DMS153 (cell line): ENCODE results near the gene RPS6KC1.

Experiments used
- DNase-seq: peaks from one replicate; lab custom pipeline; 2025; lab: John Stamatoyannopoulos, UW

RPS6KC1 gene

DNA sequence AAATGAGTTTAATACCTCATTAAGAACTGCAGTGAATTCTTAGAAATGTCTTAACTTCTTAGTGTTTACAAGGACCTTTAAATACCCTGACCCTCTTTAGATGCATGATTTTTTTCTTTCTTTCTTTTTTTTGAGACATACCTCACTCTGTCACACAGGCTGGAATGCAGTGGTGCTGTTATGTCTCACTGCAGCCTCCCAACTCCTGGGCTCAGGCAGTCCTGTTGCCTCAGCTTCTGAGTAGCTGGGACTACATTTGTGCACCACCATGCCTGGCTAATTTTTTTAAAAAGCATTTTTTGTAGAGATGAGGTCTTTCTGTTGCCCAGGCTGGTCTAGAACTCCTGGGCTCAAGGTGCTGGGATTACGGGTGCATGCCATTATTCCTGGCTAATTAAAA lies 191.8 kb downstream of the RPS6KC1 start:
- no peak for DNase-seq

DNA sequence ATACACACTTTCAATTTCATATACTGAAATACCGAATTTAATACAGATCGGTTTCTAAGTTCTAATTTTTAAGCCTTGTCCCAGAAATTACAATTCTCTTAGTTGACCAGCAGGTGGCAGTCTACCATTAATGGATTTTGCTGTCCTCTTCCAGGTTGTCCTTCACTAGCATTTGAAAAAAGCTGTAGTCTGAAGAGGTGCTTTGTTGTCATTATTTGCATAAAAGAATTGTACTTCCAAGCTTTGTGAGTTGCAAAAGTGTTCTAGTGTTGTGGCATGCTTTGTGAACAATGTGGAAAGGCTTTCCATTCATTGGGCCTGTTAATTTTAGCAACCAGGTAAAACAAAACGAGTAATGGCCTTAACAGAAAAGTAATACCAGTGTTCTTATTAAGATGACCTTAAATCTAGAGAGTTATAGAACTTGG lies 193.6 kb downstream of the RPS6KC1 start:
- peak; percentile 74 for DNase-seq

DNA sequence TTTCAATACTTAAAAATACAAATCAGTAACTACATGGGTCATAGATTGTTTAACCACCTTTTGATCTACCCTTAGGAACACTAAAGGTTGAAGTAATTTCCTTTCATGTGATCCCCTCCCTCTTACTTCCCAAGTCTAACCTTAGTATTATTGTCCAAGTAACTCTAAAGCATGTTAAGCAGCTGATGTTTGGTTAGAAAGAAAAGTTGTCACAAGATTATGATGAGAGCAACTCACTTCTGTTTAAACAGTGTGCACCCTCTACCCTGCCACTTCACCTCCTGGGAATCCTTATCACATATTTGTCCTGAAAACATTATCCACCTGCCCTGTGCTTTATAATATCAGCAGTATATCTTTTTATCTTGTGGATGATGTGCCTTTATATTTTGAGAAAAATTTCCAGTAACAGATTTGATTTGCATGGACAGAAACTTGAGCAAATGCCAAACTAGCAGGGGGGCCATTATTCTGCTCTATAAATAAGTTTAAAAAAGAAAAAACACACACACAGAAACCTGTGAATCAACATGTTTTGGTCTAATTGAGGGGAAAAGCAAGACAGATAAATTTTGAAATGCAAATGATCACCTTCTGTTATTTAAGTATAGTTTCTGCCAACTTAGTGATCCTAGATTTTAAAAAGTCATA lies 194.3 kb downstream of the RPS6KC1 start:
- DNase-seq: no peak

DNA sequence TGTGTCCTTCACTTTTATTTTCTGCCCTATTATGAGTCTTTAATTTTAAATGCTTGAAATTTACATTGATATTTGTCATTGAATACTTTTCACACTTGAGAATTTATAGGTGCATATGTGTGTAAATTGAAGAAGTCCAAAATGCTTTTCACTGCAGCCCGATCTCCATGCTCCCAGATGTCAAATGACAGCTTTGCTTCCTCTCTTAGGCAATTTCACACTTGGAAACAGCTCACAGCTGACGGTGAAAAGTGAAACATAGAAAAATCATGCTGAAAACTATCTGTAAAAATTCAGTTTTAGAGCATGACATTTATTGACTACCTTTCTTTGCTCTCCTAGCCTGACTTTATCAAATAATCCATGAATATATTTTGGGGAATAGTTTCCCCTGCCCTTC lies 196.0 kb downstream of the RPS6KC1 start:
- DNase-seq: no peak

DNA sequence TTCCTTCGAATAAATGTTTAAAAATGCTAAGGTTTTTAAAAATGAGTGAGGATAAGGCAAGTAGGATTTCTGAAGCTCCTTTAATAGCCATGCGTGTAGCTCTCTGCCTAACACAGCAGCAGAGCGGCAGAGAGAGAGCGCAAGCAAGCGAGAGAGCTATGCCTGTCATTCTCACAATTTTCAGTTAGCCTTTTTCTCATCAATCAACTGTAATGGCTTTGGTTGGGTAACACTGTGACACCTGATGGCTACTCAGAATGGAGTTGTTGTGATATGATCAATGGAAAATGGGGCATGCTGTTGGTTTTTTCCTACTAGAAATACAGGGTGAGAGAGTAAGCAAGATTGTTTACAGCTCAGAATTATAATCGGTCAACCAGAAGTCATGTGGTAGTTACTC lies 198.4 kb downstream of the RPS6KC1 start:
- no peak for DNase-seq

DNA sequence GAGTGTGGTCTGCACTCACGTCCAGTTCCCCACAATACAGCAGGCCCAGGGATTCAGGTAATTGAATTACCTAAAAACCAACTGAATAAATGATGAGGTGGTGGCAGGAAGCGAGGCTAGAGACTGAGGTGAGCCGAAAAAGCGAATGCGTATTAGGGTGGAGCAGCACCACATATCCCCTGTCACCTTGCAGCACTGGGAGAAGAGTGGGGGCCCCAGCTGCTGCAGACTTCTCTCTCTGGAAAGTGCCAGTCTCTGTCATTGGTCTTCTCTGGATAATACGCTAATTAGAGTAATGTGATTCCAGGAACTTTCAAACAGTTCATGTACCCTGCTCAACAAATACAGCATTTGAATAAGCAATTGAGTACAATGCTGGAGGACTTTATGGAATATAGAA lies 199.0 kb downstream of the RPS6KC1 start:
- DNase-seq: no peak

DNA sequence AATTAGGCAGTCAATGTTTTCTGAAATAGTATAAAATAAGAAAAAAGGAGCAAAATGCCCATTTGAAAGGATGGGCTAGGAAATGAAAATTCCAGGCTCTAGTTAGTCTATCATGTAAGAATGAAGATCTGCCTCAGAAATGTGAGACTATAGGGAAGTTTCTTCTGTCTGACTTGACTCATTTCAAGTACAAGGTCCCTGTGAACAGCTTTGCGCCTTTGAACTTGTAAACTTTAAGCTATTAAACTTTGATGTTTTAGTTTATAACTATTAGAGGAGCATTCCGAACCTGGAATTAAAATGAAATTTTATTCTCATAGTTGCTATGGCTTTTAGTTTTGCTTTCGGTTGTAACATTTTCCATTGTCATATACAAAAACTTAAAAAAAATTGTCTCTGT lies 199.4 kb downstream of the RPS6KC1 start:
- no peak for DNase-seq

DNA sequence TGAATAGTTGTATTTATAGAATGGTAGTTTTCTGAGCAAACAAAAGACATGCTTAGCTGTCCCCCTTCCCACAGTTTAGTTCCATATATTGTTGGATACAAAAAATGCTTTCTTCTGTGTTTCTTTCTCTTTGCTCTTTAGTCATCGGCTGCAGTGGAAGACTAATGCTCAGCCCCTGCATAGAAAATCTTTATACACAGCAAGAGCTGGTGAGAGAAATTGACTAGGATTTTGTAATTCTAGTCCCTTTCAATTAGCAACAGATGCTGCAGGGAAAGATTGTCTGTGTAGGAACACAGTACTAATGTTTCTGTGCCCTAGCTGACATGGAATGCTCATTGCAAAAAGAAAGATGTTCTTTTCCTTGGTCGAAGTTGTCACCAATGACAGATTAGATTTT lies 200.9 kb downstream of the RPS6KC1 start:
- no peak for DNase-seq

DNA sequence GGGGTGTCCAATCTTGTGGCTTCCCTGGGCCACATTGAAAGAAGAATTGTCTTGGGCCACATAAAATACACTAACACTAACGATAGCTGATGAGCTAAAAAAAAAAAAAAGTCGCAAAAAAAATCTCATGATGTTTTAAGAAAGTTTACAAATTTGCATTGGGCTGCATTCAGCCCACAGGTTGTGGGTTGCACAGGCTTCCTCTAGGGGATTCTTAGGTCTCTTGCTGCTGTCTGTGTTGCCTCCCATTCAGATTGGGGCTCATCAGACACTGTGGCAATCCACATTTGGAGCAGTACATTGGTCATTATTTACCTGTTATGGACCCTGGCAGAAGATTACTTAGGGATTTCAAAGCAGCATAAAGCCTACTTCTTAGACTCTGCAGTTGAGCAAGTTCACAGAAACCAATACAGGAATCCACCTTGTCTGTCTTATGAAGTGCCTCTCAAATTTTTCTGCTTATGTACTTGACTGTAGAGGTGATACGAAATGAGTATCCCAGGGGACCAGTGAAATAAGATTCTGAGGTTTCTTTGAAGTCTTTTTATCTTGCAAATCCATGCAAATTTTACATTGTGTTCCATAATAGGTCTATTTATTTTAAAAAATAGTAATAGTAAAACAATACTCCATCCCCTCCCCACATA lies 205.5 kb downstream of the RPS6KC1 start:
- DNase-seq: no peak

DNA sequence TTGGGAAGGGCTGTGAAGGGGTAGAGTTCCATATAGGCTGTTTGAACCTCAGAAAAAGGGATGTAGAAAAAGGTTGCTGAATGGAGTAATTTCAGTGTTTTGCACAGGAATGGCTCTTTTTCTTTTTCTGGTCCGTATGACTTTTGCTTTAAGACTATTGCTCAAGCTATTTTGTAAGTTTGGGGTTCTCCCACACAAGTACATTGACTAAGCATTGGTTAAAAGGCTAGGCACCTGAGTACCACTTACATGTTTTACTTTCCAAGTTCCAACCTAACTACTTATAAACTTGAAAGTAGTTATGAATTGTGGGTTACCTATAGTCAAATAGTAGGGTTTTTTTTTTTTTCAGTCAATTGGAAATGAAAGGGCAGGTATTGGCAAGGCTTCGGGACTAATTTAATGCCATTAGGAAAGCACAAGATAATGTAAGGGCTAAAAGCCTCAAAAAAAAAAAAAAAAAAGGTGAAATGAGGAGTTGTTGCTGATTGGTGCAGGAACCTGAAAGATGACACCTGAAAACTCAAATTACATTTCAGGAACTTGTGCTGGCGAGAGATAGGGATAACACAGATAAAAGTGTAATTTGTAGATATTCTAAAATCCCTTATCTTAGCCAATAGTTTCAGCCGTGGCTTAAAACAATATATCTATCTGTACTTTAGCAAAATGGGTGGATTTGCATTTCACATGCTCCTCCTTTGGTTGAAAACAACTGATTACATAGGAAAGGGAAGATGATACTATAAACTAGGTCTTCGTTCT lies 209.5 kb downstream of the RPS6KC1 start:
- no peak for DNase-seq

DNA sequence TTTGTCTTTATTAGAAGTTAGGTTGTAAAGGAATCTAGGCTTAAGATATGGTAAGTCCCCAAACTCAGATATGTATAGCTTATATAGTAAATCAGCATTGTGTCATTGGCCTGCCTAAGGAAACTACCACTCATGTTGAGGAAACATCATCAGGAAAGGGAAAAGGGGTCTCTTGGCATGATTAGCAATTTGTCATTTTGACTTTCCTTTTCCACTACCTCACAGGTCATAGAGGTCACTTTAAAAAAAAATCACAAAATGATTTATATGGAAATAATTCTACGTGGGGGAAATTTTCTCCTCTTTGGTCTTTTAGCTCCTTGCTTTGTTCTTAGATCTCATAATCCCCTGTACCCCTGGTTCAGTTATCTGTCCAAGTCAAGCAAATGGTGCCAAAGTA lies 213.5 kb downstream of the RPS6KC1 start:
- no peak for DNase-seq

DNA sequence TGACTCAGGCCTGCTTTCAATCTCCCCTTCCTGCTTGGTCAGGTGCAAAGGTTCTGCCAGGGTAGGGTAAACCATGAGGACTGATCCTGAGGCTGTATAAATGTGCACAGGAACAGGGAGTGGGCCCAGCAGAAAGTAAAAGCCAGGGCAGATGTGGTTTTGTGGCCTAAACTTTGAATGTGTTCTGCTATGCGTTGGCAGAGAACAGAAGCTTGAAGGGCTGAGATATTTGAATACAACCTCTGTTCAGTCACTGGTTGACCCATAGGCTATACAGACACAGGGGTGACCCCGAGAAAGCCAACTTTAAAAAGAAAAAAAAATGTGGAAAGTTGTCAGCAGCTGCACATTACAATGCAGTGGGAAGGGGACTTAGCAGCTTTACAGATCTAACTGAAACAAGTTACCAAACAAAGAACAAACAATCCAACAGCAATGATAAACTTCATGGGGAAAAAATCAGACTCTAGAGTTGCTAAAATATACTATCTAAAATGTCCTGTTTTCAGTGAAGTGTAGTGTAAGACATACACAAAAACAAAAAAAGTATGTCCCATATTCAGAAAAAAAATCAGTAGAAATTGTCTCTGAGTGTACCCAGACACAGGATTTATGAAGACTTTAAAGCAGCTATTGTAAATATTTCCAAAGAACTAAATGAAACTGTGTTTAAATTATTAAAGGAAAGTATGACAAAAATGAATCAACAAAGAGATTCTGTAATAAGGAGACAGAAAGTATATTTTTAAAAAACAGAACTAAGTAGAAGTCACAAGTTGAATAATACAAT lies 216.1 kb downstream of the RPS6KC1 start:
- DNase-seq: no peak

DNA sequence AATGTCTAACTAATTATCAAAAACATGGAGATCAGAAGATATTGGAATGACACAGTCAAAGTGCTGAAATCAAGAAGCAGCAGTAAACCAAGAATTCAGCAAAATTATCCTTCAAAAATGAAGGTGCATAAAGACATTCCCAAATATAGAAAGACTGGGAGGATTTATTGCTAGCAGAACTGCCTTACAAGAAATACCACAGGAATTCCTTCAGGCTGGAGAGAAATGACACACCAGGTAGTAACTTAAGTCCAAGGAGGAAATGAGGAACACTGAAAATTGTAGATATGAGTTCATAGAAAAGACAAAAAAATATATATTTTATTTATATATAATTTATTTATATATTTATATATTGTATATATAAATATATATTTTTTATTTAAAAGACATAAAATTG lies 217.2 kb downstream of the RPS6KC1 start:
- no peak for DNase-seq

DNA sequence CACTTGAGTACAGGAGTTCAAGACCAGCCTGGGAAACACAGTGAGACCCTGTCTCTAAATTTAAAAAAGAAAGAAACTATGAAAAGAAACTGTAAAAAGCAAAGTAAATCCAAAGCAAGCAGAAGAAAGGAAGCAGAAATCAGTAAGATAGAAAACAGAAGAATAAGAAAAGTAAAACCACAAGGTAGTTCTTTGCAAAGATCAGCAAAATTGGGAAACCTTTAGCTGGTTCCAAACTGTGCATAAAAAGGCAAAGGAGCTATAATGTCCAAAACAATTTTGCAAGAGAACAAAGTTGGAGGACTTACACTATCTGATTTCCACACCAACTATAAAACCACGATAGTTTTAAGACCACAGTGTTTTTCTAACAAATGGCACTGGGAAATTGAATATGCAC lies 218.8 kb downstream of the RPS6KC1 start:
- DNase-seq: no peak

DNA sequence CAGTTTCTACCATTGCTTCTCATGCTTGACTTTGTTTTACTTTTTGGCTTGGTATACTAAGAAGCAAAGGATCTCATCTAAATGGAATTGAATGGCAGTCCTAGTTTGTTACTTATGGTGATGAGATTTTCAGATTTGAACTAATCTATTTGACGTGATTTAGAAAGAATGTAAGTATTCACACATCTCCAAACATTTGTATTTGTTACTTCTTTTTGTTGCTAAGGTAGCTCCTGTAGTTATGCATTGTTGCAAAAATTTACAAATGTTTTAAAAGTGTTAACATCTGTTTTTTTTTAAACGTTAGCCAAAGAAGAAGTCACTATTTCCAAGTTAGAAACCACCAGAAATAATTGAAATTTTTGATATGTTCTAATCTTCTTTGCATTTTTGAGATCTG lies 222.5 kb downstream of the RPS6KC1 start:
- DNase-seq: no peak

DNA sequence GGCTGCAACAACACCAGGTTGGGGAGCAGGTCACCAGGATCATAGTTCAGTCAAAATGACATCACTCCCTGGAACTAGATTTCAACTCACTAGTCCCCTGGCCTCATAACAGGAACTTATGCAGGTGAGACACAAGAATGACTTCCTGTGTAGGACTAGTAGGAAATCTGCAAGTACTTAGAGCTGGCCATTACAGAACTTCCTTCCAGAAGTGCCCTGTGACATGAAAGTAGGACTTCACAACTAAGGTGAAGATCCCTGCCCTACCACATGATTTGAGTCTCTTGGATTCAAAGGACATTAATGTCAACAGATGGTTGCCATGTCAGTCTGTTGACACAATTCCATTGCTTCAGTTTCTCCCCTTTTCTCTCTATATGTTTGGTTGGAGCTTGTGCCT lies 223.1 kb downstream of the RPS6KC1 start:
- DNase-seq: peak; percentile 51

DNA sequence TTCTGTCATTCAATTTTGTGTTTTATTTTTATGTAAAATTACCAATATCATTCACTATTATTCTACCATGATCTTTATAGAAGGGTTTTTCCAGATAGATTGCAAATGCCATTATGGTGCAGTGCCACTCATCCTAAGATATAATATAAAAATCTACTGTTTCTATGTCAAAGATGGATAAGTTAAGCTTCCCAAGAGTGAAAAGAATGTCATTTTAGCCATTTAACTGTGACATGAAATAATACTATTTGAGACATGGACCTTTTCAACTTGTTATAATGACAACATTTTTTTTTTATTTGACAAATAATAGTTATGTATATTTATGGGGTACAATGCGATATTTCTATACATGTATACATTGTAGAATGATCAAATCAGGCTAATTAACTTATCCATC lies 224.3 kb downstream of the RPS6KC1 start:
- no peak for DNase-seq

DNA sequence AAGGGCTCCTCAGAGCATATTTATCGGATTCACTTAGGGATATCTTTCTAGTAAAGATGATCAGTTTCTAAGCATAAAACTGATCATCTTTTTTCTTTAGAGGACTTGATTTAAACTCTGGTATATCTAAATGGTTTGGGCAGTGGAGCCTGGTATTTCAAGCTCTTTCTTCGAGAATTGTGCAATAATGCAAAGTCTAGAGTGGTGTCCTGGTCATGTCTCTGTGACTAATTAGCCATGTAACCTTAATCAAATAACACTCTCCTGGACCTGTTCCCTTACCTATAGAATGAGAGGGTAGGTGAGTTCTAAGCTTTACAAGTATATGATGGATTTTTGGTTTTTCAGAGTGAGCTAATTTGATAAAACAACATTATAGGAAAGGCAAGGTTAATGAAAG lies 225.2 kb downstream of the RPS6KC1 start:
- DNase-seq: no peak

DNA sequence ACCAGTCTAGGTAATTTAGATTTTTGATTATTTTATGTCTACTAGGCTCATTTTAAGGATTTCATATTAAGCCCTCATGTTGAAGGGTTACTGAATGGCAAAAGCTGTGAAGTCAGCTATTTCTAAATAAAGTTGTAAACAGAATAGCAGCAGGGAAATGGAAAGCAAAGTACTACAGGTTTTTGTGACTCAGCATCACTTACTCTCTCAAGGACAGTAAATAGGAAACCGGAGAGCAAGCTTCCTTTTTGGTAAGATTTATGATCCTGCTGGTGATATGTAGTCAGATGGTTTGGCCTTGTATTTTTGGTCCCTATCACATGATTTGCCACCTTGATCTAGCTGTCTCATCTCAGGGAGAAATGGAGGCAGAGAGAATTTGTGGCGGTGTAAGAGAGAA lies 226.0 kb downstream of the RPS6KC1 start:
- peak; percentile 47 for DNase-seq

DNA sequence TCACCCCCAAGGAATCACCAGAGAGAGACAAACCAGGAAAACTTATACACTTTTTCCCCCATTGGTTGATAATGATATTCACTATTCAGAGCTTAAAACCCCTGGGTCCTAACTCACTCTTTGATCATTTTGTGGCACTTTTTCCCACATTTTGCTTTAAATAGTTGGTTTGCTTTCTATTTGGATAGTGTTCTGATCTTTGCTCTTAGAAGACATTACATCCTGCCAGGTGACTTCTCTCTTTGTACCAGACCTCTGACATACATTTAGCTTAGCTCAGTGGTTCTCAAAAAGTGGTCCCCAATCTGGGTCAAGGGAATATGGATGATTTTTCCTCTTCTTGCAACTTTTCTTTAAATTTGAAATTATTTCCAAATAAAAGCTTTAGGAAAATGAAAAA lies 228.4 kb downstream of the RPS6KC1 start:
- DNase-seq: no peak

DNA sequence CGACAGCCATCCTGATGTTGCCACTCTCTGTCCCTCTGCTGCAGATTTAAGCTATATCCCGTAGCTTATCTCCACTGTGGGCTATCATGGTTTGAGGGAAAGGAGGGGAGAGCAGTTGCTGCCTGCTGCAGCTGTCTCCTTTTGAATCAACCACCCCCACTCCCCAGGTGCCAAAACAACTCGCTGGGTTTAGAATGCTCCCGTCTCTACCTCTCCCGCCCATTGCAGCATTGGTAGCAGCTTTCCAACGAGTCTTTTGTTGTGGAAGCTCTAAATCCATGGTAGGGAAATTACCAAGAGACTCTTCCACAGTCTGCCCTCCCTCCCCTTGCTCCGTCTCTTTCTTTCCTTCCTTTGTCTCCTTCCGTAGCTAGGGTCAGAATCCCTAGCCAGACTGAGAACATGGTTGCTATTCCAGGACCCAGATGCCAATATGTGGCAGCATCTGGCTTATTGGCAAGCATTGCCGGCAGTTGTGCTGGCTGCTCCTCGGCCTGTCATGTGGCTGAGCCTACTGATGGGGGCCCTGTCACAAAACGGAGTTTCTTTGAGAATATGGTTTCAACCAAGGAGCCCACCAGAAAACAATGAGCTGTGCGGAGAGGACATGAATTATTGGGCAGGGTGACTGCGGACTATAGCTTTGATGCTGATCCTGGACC lies 230.7 kb downstream of the RPS6KC1 start:
- DNase-seq: no peak

DNA sequence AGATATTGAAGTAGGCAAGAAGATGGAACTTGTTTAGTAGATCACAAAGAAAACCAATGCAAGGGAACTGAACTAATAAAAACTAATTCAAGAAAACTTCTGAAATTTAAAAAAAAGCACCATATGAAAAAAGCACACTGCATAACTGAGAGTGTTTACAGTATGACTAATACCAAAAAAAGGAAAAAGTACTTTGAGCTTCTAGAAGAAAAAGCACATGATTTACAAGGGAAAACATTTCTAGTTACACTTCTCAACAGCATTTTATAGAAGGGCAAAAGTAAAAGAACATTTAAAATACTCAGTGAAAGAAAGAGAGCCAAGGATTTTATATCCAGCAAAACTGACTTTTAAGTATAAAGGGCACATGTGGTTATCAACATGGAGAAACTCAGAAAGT lies 233.6 kb downstream of the RPS6KC1 start:
- DNase-seq: no peak
